Liver (tissue), 9 donors: ENCODE results near the gene FLNC. TPM values are rescaled to one million over a fixed set of nuclear protein-coding genes. Genes with fewer than 3 reads are reported as not detected.

ENCODE experiments used
- DNase-seq: peaks from one replicate; pipeline ENCODE4 v3.0.0-alpha.2; 2017; ENCODE audit warnings: low spot score
- H3K27ac ChIP-seq, 2 donors: one replicate each; pipeline ENCODE4 v1.7.0; 2013; ENCODE audit warnings: inconsistent platforms in 2 of 2, low read length in 2 of 2, control low read depth in 1 of 2, low read depth in 1 of 2, mild to moderate bottlenecking in 1 of 2
- H3K27me3 ChIP-seq, 4 donors: one replicate each; pipeline versions ENCODE4 v1.6.1 to v1.7.0; 2013; ENCODE audit warnings: low read length in 3 of 4, inconsistent platforms in 1 of 4, mild to moderate bottlenecking in 1 of 4, moderate library complexity in 1 of 4; ENCODE audit not compliant: control insufficient read depth in 4 of 4, insufficient read depth in 4 of 4
- H3K36me3 ChIP-seq, 4 donors: one replicate each; pipeline versions ENCODE4 v1.6.1 to v1.7.0; 2013; ENCODE audit warnings: low read length in 3 of 4, mild to moderate bottlenecking in 3 of 4, low read depth in 1 of 4, moderate library complexity in 1 of 4; ENCODE audit not compliant: control insufficient read depth in 4 of 4, insufficient read depth in 3 of 4
- H3K4me1 ChIP-seq, 4 donors: one replicate each; pipeline versions ENCODE4 v1.6.1 to v1.7.0; 2013; ENCODE audit warnings: low read length in 3 of 4, mild to moderate bottlenecking in 3 of 4, moderate library complexity in 1 of 4; ENCODE audit not compliant: control insufficient read depth in 4 of 4, insufficient read depth in 4 of 4
- H3K4me3 ChIP-seq, 3 donors: one replicate each; pipeline versions ENCODE4 v1.6.1 to v1.7.0; 2013; ENCODE audit warnings: low read length in 3 of 3, control low read depth in 1 of 3, low read depth in 1 of 3, mild to moderate bottlenecking in 1 of 3
- H3K9ac ChIP-seq, 2 donors: one replicate each; pipeline ENCODE4 v1.7.0; 2013; ENCODE audit warnings: low read length in 2 of 2, mild to moderate bottlenecking in 2 of 2, moderate library complexity in 2 of 2, control low read depth in 1 of 2, low read depth in 1 of 2
- H3K9me3 ChIP-seq, 4 donors: one replicate each; pipeline versions ENCODE4 v1.6.1 to v1.7.0; 2013; ENCODE audit warnings: low read length in 3 of 4; ENCODE audit not compliant: control insufficient read depth in 4 of 4
- EGR1 ChIP-seq, 2 donors: IDR thresholded peaks; 2 replicates each; pipeline ENCODE4 v1.6.1; 2016 to 2018; ENCODE audit warnings: antibody characterized with exemption in 2 of 2, low read depth in 2 of 2
- FOXA1 ChIP-seq: IDR thresholded peaks from 2 replicates; pipeline ENCODE4 v1.6.1; 2016; ENCODE audit warnings: antibody characterized with exemption
- FOXA2 ChIP-seq: IDR thresholded peaks from 2 replicates; pipeline ENCODE4 v1.6.1; 2016; ENCODE audit warnings: antibody characterized with exemption
- GABPA ChIP-seq, 2 donors: IDR thresholded peaks in 1 of 2; conservative IDR thresholded peaks in 1 of 2; 2 replicates each; pipeline ENCODE4 v1.6.1; 2016; ENCODE audit warnings: antibody characterized with exemption in 2 of 2, mild to moderate bottlenecking in 1 of 2, moderate library complexity in 1 of 2
- JUND ChIP-seq, 2 donors: IDR thresholded peaks; 2 replicates each; pipeline ENCODE4 v1.6.1; 2016; ENCODE audit warnings: antibody characterized with exemption in 2 of 2
- RAD21 ChIP-seq, 2 donors: IDR thresholded peaks; 2 replicates each; pipeline ENCODE4 v1.6.1; 2016; ENCODE audit warnings: antibody characterized with exemption in 2 of 2, mild to moderate bottlenecking in 2 of 2
- RXRA ChIP-seq, 2 donors: IDR thresholded peaks; 2 replicates each; pipeline ENCODE4 v1.6.1; 2017 to 2018; ENCODE audit warnings: antibody characterized with exemption in 2 of 2, mild to moderate bottlenecking in 1 of 2
- SP1 ChIP-seq: IDR thresholded peaks from 2 replicates; pipeline ENCODE4 v1.6.1; 2018; ENCODE audit warnings: antibody characterized with exemption, mild to moderate bottlenecking
- TAF1 ChIP-seq: conservative IDR thresholded peaks from 2 replicates; pipeline ENCODE4 v1.6.1; 2016; ENCODE audit warnings: antibody characterized with exemption, mild to moderate bottlenecking
- YY1 ChIP-seq: IDR thresholded peaks from 2 replicates; pipeline ENCODE4 v1.6.1; 2016; ENCODE audit warnings: antibody characterized with exemption, mild to moderate bottlenecking
- WGBS: extraction: QIAGEN DNeasy Blood & Tissue Kit; methylation state at CpG from one replicate; pipeline ENCODE4 v1.1.7; 2013; 5-methylcytosine and 5-hydroxymethylcytosine counted together
- polyA plus RNA-seq, 2 donors: library from polyadenylated mRNA; stranded (reverse) in 1 of 2; unstranded in 1 of 2; fragments of 200-250 nt in 1 of 2; fragments of >200 nt in 1 of 2; fragmentation: Nextera tagmentation in 1 of 2; extraction: Ambion mirVana in 1 of 2; gene quantifications; one replicate each; pipeline versions ENCODE4 v1.2.1 to v1.2.3, GENCODE V29; 2013 to 2015
- total RNA-seq, 2 donors: library from RNA; depleted of rRNA; stranded (reverse); fragments of >200 nt; gene quantifications; one replicate each; pipeline ENCODE4 v1.2.3, GENCODE V29; 2014
- TF ChIP-seq, protein P1 (sequence below): fragments of 150-350 bp; IDR thresholded peaks from 2 replicates; pipeline ENCODE4 v1.5.1; 2017; ENCODE audit warnings: improper control_type of control experiment, low read depth, low read length; ENCODE audit not compliant: missing input control
- TF ChIP-seq, protein P2 (sequence below): IDR thresholded peaks from 2 replicates; pipeline ENCODE4 v1.6.1; 2016; ENCODE audit warnings: antibody characterized with exemption
- TF ChIP-seq, protein P3 (sequence below): IDR thresholded peaks from 2 replicates; pipeline ENCODE4 v1.6.1; 2016; ENCODE audit warnings: antibody characterized with exemption
- TF ChIP-seq, protein P4 (sequence below): IDR thresholded peaks from 2 replicates; pipeline ENCODE4 v1.6.1; 2016; ENCODE audit warnings: antibody characterized with exemption, mild to moderate bottlenecking
- TF ChIP-seq, protein P5 (sequence below): IDR thresholded peaks from 2 replicates; pipeline ENCODE4 v1.6.1; 2016; ENCODE audit warnings: antibody characterized with exemption
- donor health status: healthy.
- donor health status: healthy.
- donor health status: healthy.
- donor health status: healthy.
- donor health status: healthy.

FLNC gene
- total and polyA plus RNA-seq, 4 donors: 0.03 to 2.3 (median 0.53) TPM

DNA sequence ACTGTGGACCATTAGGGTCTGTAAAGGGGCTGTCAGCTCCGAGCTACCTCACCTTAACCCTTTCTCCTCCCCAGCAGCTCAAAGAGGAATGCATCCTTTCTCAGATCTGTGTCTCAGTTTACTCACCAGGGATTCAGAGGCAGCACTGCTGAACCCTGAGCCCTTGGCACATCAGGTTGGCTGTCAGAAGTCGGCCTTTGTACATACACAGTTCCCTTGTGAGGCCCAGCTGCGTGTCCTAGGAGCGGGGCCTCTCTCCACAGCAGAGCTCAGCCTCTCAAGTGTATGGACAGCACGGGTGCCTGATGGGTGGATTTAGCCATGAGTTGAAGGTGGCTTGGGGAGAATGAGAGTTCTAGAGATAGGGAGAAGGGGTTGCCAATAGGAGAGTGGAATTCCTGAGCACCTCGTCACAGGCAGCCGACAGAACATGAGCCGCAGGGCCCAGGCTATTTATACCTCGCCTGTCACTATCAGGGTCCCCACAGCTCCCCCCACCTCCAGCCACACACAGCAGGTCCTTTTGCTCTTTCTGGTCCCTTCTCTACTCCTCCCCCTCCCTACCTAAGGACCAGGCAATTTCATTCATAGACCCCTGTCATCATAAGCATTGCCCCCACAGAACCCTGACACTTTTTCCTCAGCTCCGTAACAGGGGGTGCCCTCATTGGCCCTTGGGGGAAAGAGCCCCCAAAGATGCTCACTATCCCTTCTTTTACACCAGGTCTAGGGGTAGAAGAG, 2.1 kb upstream of the FLNC start:
- H3K9ac ChIP-seq: no peak overlapping the region
- WGBS: 80% methylated on average over 10 of the region's 10 CpGs
- H3K27me3 ChIP-seq: peaks cover 0 to 5% (median 0%) of the 10 kb centered on the region in 4 donors
- H3K36me3 ChIP-seq: no peaks in the 10 kb centered on the region
- H3K9me3 ChIP-seq: no peaks in the 10 kb centered on the region
- no peak for DNase-seq
- H3K4me1 ChIP-seq: peaks cover 3 to 13% (median 7%) of the 10 kb centered on the region in 4 donors
- no peak for TF ChIP-seq JUND (IDR thresholded peaks at IDR 0.05)
- no peak for TF ChIP-seq YY1
- TF ChIP-seq, protein P1, sequence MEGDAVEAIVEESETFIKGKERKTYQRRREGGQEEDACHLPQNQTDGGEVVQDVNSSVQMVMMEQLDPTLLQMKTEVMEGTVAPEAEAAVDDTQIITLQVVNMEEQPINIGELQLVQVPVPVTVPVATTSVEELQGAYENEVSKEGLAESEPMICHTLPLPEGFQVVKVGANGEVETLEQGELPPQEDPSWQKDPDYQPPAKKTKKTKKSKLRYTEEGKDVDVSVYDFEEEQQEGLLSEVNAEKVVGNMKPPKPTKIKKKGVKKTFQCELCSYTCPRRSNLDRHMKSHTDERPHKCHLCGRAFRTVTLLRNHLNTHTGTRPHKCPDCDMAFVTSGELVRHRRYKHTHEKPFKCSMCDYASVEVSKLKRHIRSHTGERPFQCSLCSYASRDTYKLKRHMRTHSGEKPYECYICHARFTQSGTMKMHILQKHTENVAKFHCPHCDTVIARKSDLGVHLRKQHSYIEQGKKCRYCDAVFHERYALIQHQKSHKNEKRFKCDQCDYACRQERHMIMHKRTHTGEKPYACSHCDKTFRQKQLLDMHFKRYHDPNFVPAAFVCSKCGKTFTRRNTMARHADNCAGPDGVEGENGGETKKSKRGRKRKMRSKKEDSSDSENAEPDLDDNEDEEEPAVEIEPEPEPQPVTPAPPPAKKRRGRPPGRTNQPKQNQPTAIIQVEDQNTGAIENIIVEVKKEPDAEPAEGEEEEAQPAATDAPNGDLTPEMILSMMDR: no peak
- no peak for TF ChIP-seq SP1
- TF ChIP-seq GABPA (IDR thresholded peaks at IDR 0.05 in 1 of 2, conservative IDR thresholded peaks at IDR 0.05 in 1 of 2): no peak
- TF ChIP-seq RXRA (IDR thresholded peaks at IDR 0.05): no peak
- TF ChIP-seq, protein P2, sequence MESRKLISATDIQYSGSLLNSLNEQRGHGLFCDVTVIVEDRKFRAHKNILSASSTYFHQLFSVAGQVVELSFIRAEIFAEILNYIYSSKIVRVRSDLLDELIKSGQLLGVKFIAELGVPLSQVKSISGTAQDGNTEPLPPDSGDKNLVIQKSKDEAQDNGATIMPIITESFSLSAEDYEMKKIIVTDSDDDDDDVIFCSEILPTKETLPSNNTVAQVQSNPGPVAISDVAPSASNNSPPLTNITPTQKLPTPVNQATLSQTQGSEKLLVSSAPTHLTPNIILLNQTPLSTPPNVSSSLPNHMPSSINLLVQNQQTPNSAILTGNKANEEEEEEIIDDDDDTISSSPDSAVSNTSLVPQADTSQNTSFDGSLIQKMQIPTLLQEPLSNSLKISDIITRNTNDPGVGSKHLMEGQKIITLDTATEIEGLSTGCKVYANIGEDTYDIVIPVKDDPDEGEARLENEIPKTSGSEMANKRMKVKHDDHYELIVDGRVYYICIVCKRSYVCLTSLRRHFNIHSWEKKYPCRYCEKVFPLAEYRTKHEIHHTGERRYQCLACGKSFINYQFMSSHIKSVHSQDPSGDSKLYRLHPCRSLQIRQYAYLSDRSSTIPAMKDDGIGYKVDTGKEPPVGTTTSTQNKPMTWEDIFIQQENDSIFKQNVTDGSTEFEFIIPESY: no peak
- TF ChIP-seq, protein P3, sequence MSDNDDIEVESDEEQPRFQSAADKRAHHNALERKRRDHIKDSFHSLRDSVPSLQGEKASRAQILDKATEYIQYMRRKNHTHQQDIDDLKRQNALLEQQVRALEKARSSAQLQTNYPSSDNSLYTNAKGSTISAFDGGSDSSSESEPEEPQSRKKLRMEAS: no peak
- no peak for TF ChIP-seq FOXA1
- no peak for TF ChIP-seq RAD21 (IDR thresholded peaks at IDR 0.05)
- TF ChIP-seq FOXA2: no peak
- H3K27ac ChIP-seq: no peak overlapping the region
- H3K4me3 ChIP-seq: no peak overlapping the region

DNA sequence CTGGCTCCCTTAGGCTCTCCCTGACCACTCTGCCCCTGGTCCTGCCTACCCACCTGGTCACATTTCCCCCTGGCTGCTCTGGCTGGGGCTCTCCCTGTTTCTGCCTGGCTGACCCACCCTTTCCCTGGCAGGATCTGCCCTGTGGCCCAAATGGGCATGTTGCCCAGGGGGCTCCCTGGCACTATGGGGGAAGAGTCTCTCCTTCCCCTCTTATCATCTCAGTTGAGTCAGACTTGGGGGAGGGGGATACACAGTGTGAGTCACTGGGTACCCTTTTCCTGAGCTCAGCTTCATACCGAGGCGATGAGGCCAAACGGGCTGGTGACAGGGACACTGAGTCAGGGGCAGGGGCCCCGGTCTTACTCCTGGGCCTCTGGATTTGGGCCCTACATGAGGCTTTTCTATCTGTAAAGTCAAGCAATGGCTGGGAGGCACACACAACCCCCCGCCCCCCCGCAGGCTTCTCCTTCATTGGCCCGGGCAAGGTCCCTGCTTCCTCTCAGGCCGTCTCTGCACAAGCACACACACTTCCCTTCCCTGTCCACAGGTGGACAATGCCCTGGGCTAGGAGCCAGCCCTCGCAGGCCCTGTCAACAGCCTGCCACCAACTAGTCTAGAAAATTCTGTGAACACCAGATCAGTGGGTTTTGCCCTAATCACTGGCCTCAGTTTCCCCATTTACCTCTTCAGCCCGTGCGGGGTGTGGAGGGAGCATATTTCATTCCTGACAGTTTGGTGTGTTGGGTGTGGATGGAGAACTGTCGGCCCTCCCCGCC, 627 bp upstream of the FLNC start:
- no peak overlapping the region for H3K27ac ChIP-seq
- H3K27me3 ChIP-seq: peaks cover 0 to 5% (median 0%) of the 10 kb centered on the region in 4 donors
- H3K36me3 ChIP-seq: no peaks in the 10 kb centered on the region
- 28% methylated on average over 13 of the region's 13 CpGs for WGBS
- H3K4me3 ChIP-seq: peak overlapping the region in 1 of 3 donors; percentile 39
- H3K4me1 ChIP-seq: peaks cover 3 to 13% (median 7%) of the 10 kb centered on the region in 4 donors
- no peak for TF ChIP-seq JUND (IDR thresholded peaks at IDR 0.05)
- TF ChIP-seq RXRA (IDR thresholded peaks at IDR 0.05): no peak
- TF ChIP-seq, protein P4, sequence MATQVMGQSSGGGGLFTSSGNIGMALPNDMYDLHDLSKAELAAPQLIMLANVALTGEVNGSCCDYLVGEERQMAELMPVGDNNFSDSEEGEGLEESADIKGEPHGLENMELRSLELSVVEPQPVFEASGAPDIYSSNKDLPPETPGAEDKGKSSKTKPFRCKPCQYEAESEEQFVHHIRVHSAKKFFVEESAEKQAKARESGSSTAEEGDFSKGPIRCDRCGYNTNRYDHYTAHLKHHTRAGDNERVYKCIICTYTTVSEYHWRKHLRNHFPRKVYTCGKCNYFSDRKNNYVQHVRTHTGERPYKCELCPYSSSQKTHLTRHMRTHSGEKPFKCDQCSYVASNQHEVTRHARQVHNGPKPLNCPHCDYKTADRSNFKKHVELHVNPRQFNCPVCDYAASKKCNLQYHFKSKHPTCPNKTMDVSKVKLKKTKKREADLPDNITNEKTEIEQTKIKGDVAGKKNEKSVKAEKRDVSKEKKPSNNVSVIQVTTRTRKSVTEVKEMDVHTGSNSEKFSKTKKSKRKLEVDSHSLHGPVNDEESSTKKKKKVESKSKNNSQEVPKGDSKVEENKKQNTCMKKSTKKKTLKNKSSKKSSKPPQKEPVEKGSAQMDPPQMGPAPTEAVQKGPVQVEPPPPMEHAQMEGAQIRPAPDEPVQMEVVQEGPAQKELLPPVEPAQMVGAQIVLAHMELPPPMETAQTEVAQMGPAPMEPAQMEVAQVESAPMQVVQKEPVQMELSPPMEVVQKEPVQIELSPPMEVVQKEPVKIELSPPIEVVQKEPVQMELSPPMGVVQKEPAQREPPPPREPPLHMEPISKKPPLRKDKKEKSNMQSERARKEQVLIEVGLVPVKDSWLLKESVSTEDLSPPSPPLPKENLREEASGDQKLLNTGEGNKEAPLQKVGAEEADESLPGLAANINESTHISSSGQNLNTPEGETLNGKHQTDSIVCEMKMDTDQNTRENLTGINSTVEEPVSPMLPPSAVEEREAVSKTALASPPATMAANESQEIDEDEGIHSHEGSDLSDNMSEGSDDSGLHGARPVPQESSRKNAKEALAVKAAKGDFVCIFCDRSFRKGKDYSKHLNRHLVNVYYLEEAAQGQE: no peak
- TF ChIP-seq YY1: no peak
- TF ChIP-seq, protein P5, sequence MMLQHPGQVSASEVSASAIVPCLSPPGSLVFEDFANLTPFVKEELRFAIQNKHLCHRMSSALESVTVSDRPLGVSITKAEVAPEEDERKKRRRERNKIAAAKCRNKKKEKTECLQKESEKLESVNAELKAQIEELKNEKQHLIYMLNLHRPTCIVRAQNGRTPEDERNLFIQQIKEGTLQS: no peak
- no peak for TF ChIP-seq FOXA2
- TF ChIP-seq RAD21 (IDR thresholded peaks at IDR 0.05): no peak
- no peak for TF ChIP-seq GABPA (IDR thresholded peaks at IDR 0.05 in 1 of 2, conservative IDR thresholded peaks at IDR 0.05 in 1 of 2)
- TF ChIP-seq EGR1 (IDR thresholded peaks at IDR 0.05; ENCODE audit: low read depth in 2 of 2): no peak
- TF ChIP-seq, protein P3: no peak
- TF ChIP-seq, protein P1: no peak
- no peak for TF ChIP-seq TAF1
- DNase-seq: no peak
- H3K9me3 ChIP-seq: no peaks in the 10 kb centered on the region
- H3K9ac ChIP-seq: no peak overlapping the region
